ENCODE measurements around the gene ZNF343.
"Not testable (repeated sequence)": the region's sequence is repeated elsewhere in the genome, so short reads cannot be mapped to it uniquely, and the experiment has no call there.

ZNF343 gene

DNA sequence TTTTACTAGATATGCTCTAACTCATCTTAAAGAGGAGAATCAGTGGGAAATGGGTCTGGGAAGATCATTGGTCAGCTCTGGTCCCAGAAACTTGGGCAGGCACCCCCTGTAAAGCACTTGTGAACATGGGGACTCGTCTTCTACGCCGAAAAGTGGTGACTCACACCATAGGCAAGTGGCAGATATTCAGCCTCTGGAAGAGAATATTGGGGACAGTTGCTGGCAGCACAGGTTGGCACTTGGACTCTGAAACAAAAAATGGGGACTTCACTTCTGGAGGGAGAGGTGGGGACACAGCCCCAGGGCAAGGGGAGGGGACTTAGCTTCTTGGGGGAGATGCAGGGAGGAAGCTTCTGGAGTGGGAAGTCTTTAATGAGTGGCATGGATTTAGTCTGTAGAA, 11.9 kb upstream of the ZNF343 start:
- no peak for DNase-seq

DNA sequence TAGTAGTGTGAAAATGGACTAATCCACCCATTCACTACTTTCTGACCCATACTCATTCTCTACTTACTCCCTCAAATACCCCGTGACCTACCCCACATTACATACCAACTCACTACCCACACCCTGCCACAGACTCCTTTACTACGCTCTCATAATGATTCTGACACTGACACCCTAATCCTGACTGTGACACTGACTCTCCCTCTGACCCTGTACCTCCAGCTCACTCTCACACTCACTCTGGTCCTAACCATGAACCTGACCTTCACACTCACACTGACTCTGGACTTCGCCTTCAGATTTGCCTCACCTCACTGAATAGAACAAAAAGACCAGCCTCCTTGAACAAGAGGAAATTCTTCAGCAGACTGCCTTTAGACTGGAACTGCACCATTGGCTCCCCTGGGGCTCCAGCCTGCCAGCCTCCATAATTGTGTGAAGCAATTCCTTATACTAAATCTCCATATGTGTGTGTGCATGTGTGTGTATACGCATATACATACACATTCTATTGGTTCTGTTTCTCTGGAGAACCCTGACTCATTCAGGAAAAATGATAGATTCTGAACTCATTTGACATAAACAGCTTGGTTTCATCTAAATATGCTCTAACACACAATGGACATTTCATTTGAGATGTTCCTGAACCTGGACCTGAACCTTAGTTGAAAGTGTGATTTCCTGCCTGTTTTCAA, 10.5 kb upstream of the ZNF343 start:
- DNase-seq: no peak

DNA sequence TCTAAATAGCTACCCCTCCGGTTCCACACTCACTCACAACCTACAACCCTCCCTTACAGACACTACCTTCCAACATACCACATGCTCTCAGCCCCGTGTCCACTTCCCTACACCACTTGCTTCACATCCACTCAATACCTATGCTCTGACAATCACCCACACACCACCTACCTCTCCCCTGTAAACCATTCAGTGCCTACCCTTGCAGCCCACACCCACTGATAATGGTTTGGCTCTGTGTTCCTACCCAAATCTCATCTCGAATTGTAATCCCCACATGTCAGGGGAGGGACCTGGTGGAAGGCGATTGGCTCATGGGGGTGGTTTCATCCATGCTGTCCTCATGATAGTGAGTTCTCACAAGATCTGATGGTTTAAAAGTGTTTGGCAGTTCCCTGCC, 9.8 kb upstream of the ZNF343 start:
- no peak for DNase-seq

DNA sequence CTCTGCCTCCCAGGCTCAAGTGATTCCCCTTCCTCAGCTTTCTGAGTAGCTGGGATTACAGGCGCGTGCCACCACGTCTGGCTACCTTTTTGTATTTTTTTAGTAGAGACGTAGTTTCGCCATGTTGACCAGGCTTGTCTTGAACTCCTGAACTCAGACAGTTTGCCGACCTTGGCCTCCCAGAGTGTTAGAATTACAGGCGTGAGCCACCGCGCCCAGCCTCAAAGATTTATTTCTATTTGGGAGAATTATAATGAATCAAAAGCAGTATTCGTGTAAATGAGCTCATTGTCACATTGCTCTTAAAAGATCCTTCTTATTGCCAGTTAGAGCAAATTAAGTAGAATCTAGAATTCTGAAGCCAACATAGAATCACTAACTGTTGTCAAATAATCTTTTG, 9.4 kb upstream of the ZNF343 start:
- DNase-seq: no peak

DNA sequence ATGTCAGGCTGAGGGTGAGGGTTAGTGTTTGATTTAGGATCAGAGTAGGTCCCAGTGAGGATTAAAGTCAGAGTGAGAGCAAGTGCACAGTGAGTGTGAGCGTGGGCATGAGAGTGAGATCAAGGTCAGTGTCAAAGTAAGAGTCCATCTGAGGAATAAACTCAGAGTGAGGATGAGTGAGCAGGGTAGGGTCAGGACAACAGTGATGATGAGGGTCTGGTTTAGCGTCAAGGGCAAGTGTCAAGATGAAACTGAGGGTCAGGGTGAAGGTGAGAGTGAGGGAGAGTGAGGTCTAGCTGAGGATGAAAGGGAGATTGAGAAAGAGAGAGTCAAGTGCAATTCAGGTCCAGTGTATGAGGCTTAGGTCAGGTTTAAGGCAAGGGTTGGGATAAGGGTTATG, 7.7 kb upstream of the ZNF343 start:
- DNase-seq: no peak

DNA sequence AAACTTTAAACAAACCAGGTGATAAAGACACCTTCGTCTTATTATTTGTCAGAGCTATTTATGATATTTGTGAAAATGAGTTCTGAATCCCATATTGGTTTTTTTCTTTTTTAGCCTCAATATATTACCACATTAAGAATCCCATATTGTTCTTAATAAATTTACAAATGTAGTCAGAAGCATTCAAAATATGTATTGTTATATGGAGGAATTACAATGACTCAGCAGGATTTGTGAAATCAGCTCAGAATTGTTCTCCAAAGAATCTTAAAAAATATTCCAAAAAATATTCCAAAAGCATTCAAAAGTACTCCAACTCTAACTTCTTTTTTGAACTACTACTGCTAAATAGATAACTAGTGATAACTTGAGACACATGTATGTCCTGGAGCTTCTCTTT, 6.5 kb upstream of the ZNF343 start:
- no peak for DNase-seq

DNA sequence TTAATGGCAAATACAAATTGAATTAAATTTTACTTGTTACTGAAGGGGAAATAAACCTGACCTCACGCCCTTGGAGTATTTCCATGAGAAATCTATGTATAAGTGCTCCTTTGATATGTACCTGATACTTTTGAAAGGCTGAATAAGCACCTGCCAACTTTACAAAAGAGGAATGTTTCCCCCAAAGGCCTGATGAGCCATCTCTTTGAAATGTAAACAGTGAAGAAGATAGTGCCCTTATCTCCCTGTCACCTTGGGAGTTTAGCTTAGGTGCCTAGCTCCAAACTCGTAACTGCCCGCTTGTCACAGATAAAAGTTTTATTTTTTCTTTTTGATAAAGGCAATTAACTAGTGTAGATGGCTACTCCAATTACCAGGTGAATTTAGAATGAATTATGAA, 1.1 kb upstream of the ZNF343 start:
- no peak for DNase-seq

DNA sequence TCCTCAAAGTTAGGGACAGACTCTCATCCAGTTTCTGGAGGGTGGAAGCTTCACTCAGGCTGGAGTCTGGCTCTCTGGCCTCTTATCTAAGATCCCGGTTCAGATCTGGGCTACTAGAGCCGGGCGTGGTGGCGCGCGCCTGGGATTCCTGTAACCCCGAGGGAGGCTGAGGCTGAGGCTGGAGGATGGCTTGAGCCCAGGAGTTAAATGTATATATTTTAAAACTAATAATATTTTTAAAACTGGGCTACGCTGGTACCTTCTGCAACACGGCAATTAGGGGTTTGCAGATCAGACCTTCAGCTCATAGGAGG, 710 bp upstream of the ZNF343 start:
- no peak for DNase-seq

DNA sequence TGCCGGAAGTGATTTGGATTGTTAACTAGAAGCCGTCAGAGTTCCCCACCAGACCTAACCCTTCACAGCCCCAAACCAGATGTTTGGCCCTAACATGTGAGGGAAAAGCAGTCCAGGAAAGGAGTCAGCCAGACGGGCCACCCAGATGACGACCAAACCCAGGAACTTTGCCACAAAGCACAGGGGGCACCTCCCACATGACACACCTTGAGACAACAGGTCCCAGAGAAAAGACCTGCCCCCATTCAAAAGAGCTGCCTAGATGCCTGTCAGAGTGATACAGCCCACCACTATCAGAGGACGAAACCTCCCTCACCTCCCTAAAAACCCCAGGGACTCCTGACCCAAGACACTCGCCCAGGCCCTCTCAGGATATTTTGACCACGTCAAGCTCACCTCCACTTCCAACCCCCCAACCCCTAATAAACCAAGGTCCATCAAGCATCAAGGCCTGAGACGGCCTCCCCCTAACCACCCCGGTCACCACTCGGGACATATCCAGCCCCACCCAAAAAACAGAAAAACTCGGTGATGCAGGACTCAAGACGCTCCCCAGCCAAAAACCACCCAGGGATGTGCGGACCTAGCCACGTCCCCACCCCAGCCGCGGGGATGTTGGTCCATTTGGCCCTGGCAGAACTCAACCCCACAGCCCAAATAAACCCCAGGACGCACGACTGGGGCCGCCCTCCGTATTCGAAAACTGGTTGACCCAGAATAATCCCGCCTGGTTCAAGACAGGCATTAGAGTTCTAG, 662 bp downstream of the ZNF343 start:
- DNase-seq: no peak

DNA sequence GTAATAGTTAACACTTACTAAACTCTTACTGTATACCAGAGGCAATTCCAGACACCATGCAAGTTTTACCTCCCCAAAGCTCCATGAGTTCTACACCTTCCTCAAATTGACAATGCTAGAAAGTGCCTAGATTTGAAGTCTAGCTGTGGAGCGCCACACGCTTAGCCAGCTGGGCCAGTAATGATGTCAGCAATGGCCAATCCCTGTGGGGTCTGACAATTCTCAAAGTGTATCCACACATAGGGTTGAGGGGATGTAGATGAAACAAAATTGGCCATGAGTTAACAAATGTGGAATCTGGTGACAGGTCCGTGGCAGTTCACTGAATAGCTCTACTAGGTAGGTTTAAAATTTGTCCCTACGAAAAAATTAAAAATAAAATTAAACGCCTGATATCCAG, 1.3 kb downstream of the ZNF343 start:
- DNase-seq: no peak

DNA sequence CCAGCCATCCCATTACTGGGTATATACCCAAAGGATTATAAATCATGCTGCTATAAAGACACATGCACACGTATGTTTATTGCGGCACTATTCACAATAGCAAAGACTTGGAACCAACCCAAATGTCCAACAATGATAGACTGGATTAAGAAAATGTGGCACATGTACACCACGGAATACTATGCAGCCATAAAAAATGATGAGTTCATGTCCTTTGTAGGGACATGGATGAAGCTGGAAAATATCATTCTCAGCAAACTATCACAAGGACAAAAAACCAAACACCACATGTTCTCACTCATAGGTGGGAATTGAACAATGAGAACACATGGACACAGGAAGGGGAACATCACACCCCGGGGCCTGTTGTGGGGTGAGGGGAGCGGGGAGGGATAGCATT, 2.3 kb downstream of the ZNF343 start:
- DNase-seq: not testable (repeated sequence)

DNA sequence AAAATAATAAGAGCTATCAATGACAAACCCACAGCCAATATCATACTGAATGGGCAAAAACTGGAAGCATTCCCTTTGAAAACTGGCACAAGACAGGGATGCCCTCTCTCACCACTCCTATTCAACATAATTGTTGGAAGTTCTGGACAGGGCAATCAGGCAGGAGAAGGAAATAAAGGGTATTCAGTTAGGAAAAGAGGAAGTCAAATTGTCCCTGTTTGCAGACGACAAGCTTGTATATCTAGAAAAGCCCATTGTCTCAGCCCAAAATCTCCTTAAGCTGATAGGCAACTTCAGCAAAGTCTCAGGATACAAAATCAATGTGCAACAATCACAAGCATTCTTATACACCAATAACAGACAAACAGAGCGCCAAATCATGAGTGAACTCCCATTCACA, 3.9 kb downstream of the ZNF343 start:
- not testable (repeated sequence) for DNase-seq

DNA sequence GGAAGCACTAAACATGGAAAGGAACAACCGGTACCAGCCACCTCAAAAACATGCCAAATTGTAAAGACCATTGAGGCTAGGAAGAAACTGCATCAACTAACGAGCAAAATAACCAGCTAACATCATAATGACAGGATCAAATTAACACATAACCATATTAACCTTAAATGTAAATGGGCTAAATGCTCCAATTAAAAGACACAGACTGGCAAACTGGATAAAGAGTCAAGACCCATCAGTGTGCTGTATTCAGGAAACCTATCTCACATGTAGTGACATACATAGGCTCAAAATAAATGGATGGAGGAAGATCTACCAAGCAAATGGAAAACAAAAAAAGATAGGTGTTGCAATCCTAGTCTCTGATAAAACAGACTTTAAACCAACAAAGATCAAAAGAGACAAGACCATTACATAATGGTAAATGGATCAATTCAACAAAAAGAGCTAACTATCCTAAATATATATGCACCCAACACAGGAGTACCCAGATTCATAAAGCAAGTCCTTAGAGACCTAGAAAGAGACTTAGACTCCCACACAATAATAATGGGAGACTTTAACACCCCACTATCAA, 5.8 kb downstream of the ZNF343 start:
- not testable (repeated sequence) for DNase-seq

DNA sequence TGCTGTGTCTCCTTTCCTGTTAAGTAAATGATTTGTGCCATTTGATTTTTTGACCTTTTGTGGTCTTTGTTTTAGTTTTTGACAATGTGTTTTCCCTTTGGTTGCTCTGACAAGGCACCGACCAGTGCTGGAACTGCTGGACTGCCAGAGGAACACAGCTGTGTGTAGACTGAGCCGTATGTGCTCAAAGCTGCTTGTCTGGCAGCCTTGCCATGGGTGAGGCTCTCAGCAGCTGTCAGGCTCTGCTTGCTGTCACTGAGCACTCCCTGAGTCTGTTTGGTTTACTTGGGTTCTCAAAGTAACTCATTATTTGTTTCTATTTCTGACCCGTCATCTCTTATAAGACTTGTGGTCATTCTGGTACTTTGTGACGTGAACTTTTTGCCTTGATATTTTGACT, 23.1 kb downstream of the ZNF343 start:
- no peak for DNase-seq

DNA sequence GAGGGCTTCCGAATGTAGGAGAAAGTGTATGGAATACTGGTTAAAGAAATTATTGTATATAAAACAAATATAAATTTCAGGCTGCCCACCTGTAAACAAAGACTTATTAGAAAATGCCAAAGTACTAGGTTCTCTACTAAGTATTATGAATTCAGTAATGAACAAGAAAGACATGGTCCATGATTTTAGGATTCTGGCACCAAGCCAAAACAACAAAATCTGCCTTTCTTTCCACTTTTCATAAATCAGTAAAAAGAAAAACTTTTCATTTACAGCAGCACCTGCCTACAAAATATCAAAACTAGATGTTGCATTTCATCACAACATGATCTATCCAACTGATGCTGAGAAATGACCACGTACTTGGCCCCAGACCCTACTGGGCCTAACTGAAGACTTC, 23.6 kb downstream of the ZNF343 start:
- no peak for DNase-seq

DNA sequence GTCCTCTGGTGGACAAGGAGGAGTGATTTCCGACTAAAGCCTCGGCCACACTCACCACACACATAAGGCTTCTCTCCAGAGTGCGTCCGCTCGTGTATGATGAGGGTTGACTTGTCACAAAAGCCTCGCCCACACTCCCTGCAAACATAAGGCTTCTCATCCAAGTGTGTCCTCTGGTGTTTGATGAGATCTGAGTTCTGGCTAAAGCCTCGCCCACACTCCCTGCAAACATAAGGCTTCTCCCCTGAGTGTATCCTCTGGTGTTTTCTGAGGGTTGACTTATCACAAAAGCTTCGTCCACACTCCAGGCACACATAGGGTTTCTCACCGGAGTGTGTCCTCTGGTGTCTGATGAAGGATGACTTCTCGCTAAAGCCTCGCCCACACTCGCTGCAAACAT, 25.2 kb downstream of the ZNF343 start:
- no peak for DNase-seq

DNA sequence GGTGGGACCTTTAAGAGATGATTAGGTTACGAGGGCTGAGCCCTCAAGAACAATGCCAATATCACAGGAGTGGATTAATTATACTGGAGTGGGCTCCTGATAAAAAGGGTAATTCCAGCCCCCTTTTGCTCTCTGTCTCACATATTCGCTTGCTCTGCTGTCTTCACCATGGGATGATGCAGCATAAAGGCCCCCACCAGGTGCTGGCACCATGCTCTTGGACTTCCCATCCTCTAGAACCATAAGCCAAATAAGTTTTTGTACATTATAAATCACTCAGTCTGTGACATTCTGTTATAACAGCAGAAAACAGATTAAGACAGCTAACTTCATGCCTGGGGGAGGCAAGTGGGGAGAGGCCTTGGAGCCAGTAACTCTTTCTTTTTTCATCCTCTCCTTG, 28.3 kb downstream of the ZNF343 start:
- no peak for DNase-seq

DNA sequence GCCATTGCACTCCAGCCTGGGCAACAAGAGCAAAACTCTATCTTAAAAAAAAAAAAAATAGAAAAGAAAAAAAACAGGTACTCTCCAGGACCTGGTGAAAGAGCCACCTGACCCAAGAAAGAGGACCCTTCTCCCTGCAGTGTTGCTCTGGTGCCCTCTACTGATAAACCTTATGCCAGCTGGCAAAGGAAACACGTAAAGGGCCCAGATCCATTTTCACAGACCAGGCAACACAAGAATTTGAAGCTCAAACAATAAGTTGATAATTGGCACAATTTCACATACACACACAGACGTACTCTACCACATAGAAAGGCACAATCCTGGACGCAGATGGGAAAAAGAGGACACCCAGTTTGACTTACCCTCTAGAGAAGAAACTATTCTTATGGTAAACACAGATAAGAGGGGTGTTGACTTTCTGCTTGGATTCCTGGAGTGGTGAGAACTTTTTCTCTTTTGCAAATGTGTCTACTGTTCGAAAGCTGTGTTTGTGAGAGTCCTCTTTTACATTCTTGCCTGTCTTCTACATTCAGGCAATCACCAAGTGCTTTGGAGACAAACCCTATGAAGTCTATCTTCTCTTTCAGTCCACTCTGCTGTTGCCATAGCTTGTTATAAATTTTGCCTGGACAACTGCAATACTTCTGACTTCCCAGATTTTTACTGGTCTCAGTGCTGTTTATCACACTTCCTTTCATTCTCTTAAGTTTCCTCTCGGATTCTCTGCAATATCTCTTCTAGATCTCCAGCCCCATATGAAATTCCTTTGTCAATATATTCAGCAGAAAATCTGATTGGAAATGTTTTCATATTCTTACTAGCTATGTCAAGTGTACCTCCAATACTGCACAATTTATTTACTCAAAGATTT, 31.7 kb downstream of the ZNF343 start:
- no peak for DNase-seq

DNA sequence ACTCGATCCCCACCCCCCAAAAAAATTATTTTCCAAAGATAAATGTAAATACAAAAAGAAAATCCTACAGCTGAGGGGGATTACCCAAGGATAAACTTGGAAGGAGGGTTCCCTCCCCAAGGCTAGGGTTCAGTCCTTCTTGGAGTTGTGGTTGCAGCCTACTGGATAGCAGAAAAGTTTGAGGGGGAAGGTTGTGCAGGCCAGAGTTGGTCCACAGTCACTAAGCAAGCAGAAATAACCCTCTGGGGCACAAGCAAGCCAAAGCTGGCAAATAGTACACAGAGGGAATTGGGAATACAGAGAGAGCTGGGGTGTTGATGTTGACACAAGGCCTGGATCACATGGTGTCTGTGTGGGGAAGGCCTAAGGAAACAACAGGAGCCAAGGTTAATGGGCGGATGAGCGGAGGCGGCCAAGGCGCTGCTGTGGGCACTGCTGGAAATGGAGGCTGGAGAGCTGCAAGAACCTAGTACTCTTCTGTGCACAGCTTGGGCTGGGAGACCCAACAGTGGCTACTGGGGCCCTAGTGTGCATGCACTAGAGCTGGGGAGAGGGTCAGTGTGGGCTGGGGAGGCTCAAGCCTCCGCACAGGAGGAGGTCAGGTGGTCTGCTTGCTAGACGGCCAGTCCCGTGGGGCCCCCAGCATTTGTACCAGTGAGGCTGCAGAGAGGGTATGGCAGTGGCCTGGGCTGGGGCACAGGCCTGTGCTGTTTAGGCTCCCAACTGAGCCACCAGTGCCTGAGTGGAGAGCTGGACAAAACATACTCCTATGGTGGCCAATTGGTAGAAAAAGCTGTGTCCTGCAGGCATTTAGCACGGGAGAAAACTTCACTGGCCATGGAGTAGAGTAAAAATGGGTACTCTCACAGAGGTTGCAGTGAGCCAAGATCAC, 32.6 kb downstream of the ZNF343 start:
- no peak for DNase-seq

DNA sequence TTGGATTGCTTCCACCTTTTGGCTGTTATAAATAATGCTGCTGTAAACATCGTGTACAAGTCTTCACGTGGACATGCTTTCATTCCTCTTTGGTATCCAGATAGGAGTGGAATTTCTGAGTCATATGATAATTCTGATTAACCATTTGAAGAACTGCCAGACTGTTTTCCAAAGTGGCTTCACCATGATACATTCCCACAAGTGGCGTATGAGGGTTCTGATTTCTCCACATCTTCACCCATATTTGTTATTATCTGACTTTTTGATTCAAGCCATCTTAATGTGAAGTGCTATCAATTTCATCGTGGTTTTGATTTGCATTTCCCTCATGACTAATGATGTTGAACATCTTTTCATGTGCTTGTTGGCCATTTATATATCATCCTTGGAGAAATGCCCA, 35.2 kb downstream of the ZNF343 start:
- DNase-seq: no peak

DNA sequence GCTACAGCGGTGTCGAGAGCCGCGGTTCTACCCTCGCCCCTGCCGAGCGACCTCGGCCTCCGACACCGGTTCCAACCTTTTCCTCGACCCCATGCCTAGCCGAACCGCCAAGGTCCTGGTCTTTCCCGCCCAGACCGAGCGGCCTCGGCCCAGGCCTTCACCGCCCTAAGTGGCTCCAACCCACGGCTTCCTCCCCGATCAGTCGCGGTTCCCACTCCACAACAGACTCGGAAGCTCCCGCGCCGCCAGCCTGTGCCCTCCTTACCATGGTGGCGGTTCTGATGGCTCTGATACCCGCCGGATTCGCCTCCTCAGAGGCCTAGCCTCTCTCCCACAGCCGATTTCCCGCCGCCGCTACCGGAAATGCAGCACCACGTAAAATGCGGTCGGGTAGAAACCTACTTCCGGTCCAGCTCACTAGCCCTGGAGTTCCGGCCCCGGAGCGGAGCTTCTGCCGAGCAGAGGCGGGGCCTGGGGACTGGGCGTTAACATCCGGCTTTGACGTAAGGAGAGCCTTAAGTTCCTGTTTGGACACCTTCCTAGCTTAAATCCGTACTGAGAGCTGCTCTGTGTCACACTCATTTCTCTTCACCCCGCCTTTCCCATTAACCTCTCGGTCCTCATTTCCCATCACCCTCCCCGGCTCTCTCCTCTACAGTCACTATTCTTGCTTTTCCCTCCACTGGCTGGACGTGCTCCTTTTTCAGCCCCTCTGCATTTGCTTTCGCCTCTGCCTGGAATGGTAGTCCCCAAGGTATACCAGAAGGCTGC, 38.1 kb downstream of the ZNF343 start, which contains the start of gene SNRPB:
Gene SNRPB, minus strand, starts transcription at position 367 of the 771 bp plus-strand sequence. Its CDS starts 99 bp downstream, at position 268.
- peak; percentile 98 for DNase-seq

DNA sequence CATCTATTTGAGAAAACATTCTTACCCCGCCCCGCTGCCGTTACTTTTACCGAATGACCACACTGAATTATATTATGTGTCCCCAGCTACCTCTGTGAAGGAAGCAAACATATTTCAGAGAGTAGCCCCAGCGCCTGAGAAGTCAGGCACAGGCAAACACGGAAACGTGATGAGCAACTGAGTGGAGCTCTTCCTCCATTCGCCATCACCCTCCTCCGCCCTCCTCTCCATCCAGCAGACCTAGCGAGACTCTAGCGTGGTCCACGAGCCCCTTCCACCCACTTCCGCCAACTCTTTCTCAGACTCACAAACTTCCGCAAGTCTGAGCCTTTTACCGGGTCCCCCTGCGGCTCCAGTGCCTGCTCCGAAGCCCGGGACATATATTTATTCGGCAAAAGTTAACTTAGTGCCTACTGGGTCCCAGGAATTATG, 38.7 kb downstream of the ZNF343 start:
- DNase-seq: no peak
